Ovary (tissue), 9 donors: ENCODE data around the gene DDX4. TPM values are rescaled to one million over a fixed set of nuclear protein-coding genes. Genes with fewer than 3 reads are reported as not detected.

Source experiments
- DNase-seq, 5 donors: peaks; one replicate each; pipeline ENCODE4 v3.0.0-alpha.2; 2019 to 2020
- H3K27ac ChIP-seq, 2 donors: fragments of 200-600 bp; one replicate each; pipeline versions ENCODE4 v1.5.1 to v1.8.0; 2019 to 2022
- H3K27me3 ChIP-seq: fragments of 200-600 bp; one replicate; pipeline ENCODE4 v1.8.0; 2022
- H3K36me3 ChIP-seq: fragments of 200-600 bp; sonication (generic); one replicate; pipeline ENCODE4 v1.5.1; 2019
- H3K4me1 ChIP-seq: one replicate; pipeline ENCODE4 v1.8.1; 2013; ENCODE audit warnings: mild to moderate bottlenecking, moderate library complexity; ENCODE audit not compliant: insufficient read depth
- H3K4me3 ChIP-seq: fragments of 200-600 bp; sonication (generic); one replicate; pipeline ENCODE4 v1.5.1; 2017
- H3K9me3 ChIP-seq, 2 donors: fragments of 200-600 bp in 1 of 2; sonication (generic) in 1 of 2; one replicate each; pipeline versions ENCODE4 v1.5.1 to v1.8.1; 2013 to 2019; ENCODE audit warnings: mild to moderate bottlenecking in 1 of 2, moderate library complexity in 1 of 2
- EP300 ChIP-seq: sonication (generic); formaldehyde crosslinking; IDR thresholded peaks from one replicate; pipeline ENCODE4 v1.6.1; 2017; ENCODE audit warnings: antibody characterized with exemption
- POLR2A ChIP-seq: fragments of 450-650 bp; IDR thresholded peaks from one replicate; pipeline ENCODE4 v1.6.1; 2017; ENCODE audit warnings: antibody characterized with exemption, mild to moderate bottlenecking, moderate library complexity
- WGBS, 3 donors: extraction: QIAGEN DNeasy Blood & Tissue Kit in 1 of 3; methylation state at CpG; one replicate each; pipeline versions ENCODE4 v1.1.5 to v1.1.7; 2013 to 2017; 5-methylcytosine and 5-hydroxymethylcytosine counted together
- intact Hi-C, 4 donors: fragments of 100-400 bp; cut with DNase I; formaldehyde crosslinking; loops; one replicate each; pipeline versions ENCODE4 v1.11.0 to v1.15.1; 2022 to 2023
- polyA plus RNA-seq, 2 donors: library from polyadenylated mRNA; stranded (reverse); fragments of 200-250 nt in 1 of 2; fragments of 350-450 nt in 1 of 2; fragmentation: Illumina TruSeq in 1 of 2; extraction: RNeasy Lipid Tissue Mini Kit (QIAGEN cat#74804) in 1 of 2; gene quantifications; one replicate each; pipeline ENCODE4 v1.2.3, GENCODE V29; 2013 to 2014
- total RNA-seq, 7 donors: library from RNA; depleted of rRNA in 2 of 7; stranded (reverse); fragments of >200 nt in 2 of 7; fragmentation: NEBNext Ultra II Directional in 3 of 7; extraction: Animal tissue kit (Norgen Biotek cat#: 25700) in 3 of 7; gene quantifications; one replicate each; pipeline versions ENCODE4 v1.1.0 to v1.2.4, GENCODE V29; 2016 to 2023
- TF ChIP-seq, protein P1 (sequence below), 3 donors: fragments of 450-650 bp in 2 of 3; fragments of 200-600 bp in 1 of 3; IDR thresholded peaks; one replicate each; pipeline versions ENCODE4 v1.5.1 to v1.8.0; 2016 to 2022; ENCODE audit warnings: antibody characterized with exemption in 3 of 3, mild to moderate bottlenecking in 1 of 3
- donor health status: DM: no; HTN: no; CAD: no; lungs with moderate emphysema.
- donor health status: DM: no; HTN: no; CAD: no.
- donor health status: Bipolar disorder and iron deficiency.
- donor health status: DM: yes; HTN: yes; CAD: no.
- donor health status: DM: no; HTN: no; CAD: no.
- donor health status: DM: yes; HTN: yes; CAD: no.

The DDX4 gene
- total and polyA plus RNA-seq, 9 donors: 0.63 TPM; not detected in 8

DNA sequence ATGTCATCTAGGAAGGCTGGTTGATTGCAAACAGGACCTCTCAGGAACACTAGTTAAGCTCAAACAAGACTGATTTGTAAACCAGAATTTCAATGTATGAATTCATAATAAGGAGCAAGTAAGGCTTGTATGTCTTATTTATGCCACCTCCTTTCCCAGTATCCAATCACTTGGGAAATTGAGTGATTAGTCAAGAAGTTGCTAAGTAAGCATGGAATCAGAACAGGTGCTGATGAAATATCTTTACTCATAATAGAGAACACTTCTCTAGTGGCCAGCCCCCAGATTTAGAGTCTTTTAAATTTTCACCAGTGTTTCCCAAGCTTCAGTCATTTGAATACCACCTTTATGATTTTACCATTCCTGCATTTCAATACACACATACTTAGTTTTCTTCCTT lies 5.3 kb upstream of the DDX4 start:
- H3K36me3 ChIP-seq: no peaks in the 10 kb centered on the region
- no peaks in the 10 kb centered on the region for H3K27me3 ChIP-seq
- no peak overlapping the region for H3K27ac ChIP-seq
- intact Hi-C loops: no loop called here
- no peaks in the 10 kb centered on the region for H3K9me3 ChIP-seq
- no peak for DNase-seq
- no peaks in the 10 kb centered on the region for H3K4me1 ChIP-seq
- TF ChIP-seq EP300: no peak
- TF ChIP-seq, protein P1, sequence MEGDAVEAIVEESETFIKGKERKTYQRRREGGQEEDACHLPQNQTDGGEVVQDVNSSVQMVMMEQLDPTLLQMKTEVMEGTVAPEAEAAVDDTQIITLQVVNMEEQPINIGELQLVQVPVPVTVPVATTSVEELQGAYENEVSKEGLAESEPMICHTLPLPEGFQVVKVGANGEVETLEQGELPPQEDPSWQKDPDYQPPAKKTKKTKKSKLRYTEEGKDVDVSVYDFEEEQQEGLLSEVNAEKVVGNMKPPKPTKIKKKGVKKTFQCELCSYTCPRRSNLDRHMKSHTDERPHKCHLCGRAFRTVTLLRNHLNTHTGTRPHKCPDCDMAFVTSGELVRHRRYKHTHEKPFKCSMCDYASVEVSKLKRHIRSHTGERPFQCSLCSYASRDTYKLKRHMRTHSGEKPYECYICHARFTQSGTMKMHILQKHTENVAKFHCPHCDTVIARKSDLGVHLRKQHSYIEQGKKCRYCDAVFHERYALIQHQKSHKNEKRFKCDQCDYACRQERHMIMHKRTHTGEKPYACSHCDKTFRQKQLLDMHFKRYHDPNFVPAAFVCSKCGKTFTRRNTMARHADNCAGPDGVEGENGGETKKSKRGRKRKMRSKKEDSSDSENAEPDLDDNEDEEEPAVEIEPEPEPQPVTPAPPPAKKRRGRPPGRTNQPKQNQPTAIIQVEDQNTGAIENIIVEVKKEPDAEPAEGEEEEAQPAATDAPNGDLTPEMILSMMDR (IDR thresholded peaks at IDR 0.05): no peak
- TF ChIP-seq POLR2A: no peak
- H3K4me3 ChIP-seq: no peak overlapping the region

GRCh38 chr5:55734658-55735057 lies 3.2 kb upstream of the DDX4 start:
- Histone ChIP-seq H3K4me1 (no peaks in the 10 kb centered on the region), H3K36me3 (no peaks in the 10 kb centered on the region), H3K27me3 (no peaks in the 10 kb centered on the region), H3K27ac (no peak overlapping the region), H3K4me3 (no peak overlapping the region), H3K9me3 (no peaks in the 10 kb centered on the region)
- TF ChIP-seq, protein P1 (IDR thresholded peaks at IDR 0.05): no peak
- no peak for TF ChIP-seq POLR2A
- no peak for TF ChIP-seq EP300
- intact Hi-C loops: no loop called here
- no peak for DNase-seq
- 36 to 98% (median 95%) methylated on average over 1 of the region's 1 CpG for WGBS, 3 donors

- TF ChIP-seq, protein P1 (IDR thresholded peaks at IDR 0.05): no peak
- TF ChIP-seq POLR2A (no peak), EP300 (no peak)
- Histone ChIP-seq H3K27ac (no peak overlapping the region), H3K4me3 (no peak overlapping the region), H3K36me3 (no peaks in the 10 kb centered on the region), H3K4me1 (no peaks in the 10 kb centered on the region), H3K27me3 (no peaks in the 10 kb centered on the region), H3K9me3 (no peaks in the 10 kb centered on the region)
- intact Hi-C loops: no loop called here
- 91 to 94% (median 93%) methylated on average over 3 of the region's 3 CpGs for WGBS, 3 donors
- DNase-seq: no peak
Measured at GRCh38 chr5:55742778-55743177, 4.9 kb downstream of the DDX4 start.

GRCh38 chr5:55747778-55748318 lies 10.0 kb downstream of the DDX4 start:
- Histone ChIP-seq H3K4me1 (no peaks in the 10 kb centered on the region), H3K36me3 (no peaks in the 10 kb centered on the region), H3K27me3 (no peaks in the 10 kb centered on the region), H3K9me3 (no peaks in the 10 kb centered on the region), H3K4me3 (no peak overlapping the region), H3K27ac (no peak overlapping the region)
- DNase-seq: no peak
- intact Hi-C loops: no loop called here
- TF ChIP-seq, protein P1 (IDR thresholded peaks at IDR 0.05): no peak
- no peak for TF ChIP-seq POLR2A
- no peak for TF ChIP-seq EP300
- 61 to 76% (median 64%) methylated on average over 2 of the region's 2 CpGs for WGBS, 3 donors
